Astrocyte of the cerebellum (primary cell): Measurements from ENCODE around the gene BLOC1S4.
A peak's percentile ranks its signal among the peaks of the same experiment; 100 is the strongest.

Experiments used
- DNase-seq: peaks from one replicate; pipeline ENCODE4 v3.0.0-alpha.2; 2011; ENCODE audit warnings: low read depth
- H3K4me3 ChIP-seq: 2 replicates; pipeline ENCODE4 v1.5.1; 2011; ENCODE audit warnings: mild to moderate bottlenecking, low read depth, low read length, moderate library complexity
- in situ Hi-C: cut with HindIII; loops from 2 replicates; pipeline ENCODE4 v1.10.0; 2017; ENCODE audit warnings: low sequenced_read_pairs
- TF ChIP-seq, protein P1 (sequence below): IDR thresholded peaks from 2 replicates; pipeline ENCODE4 v1.5.1; 2012; ENCODE audit warnings: low read length, low read depth, moderate library complexity, mild to moderate bottlenecking; ENCODE audit errors: missing control alignments

The BLOC1S4 gene

GRCh38 chr4:6674500-6675149, 41.3 kb upstream of the BLOC1S4 start:
- H3K4me3 ChIP-seq = peak overlapping the region; percentile 58
- in situ Hi-C loops = no loop called here
- TF ChIP-seq, protein P1, sequence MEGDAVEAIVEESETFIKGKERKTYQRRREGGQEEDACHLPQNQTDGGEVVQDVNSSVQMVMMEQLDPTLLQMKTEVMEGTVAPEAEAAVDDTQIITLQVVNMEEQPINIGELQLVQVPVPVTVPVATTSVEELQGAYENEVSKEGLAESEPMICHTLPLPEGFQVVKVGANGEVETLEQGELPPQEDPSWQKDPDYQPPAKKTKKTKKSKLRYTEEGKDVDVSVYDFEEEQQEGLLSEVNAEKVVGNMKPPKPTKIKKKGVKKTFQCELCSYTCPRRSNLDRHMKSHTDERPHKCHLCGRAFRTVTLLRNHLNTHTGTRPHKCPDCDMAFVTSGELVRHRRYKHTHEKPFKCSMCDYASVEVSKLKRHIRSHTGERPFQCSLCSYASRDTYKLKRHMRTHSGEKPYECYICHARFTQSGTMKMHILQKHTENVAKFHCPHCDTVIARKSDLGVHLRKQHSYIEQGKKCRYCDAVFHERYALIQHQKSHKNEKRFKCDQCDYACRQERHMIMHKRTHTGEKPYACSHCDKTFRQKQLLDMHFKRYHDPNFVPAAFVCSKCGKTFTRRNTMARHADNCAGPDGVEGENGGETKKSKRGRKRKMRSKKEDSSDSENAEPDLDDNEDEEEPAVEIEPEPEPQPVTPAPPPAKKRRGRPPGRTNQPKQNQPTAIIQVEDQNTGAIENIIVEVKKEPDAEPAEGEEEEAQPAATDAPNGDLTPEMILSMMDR = peak; percentile 46
- DNase-seq = no peak

- in situ Hi-C loops = no loop called here
Observed at GRCh38 chr4:6676722-6677558, 39.0 kb upstream of the BLOC1S4 start.

GRCh38 chr4:6680372-6681034, 35.5 kb upstream of the BLOC1S4 start:
- TF ChIP-seq, protein P1 = no peak
- no peak for DNase-seq
- in situ Hi-C loops = no loop called here
- H3K4me3 ChIP-seq = no peak overlapping the region

More at GRCh38 chr4:6676722-6677558, 39.0 kb upstream of the BLOC1S4 start:
- H3K4me3 ChIP-seq = no peak overlapping the region
- DNase-seq = no peak
- TF ChIP-seq, protein P1 = no peak

- no peak for DNase-seq
- no peak overlapping the region for H3K4me3 ChIP-seq
- in situ Hi-C loops = no loop called here
- TF ChIP-seq, protein P1 = no peak
Observed at GRCh38 chr4:6681191-6681590, 34.8 kb upstream of the BLOC1S4 start.

DNA sequence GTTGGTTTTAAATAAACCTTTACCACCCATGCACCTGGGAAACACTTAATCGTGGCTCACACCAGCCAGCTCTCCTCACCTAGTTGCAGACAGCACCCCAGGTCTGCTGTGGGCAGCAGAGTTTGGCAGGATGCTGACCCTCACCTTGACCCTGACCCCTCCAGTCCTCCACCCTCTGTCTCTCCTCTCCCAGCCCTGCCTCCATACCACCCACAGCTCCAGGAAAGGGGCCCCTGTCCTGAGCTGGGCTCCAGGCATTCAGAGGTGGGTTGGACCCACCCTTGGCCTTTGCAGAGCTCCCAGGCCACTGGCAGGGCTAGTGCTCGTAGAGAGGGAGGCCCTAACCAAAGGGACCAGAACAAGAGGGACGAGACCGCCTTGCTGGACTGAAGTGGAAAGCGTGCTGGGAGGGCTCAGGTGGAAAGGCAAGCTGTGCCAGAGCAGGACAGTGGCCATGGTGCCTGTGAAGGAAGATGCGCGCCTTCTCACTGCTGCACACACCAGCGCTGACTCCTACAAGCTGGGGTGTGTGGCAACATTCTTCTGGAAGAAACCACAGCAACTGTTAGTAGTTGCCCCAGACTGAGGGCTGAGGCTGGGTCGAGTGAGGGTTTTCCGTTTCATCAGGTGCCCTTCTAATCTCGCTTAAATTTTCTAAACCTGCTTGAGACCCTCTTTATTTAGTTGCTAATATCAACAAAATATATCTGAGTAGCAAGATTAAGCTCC, 32.9 kb upstream of the BLOC1S4 start:
- in situ Hi-C loops = no loop called here
- no peak for DNase-seq
- TF ChIP-seq, protein P1 = no peak
- H3K4me3 ChIP-seq = no peak overlapping the region

GRCh38 chr4:6684656-6685055, 31.3 kb upstream of the BLOC1S4 start:
- TF ChIP-seq, protein P1 = no peak
- H3K4me3 ChIP-seq = no peak overlapping the region
- in situ Hi-C loops = no loop called here
- no peak for DNase-seq
